ENCODE measurements around the gene SAFB. TPM values are rescaled to one million over a fixed set of nuclear protein-coding genes. Genes with fewer than 3 reads are reported as not detected.

SAFB gene
- total and polyA plus RNA-seq, 2 of the 13 experiments (the other 11 are each of a cell fraction or from before 2014, with no cell fraction given) = 21.0 to 28.4 TPM

DNA sequence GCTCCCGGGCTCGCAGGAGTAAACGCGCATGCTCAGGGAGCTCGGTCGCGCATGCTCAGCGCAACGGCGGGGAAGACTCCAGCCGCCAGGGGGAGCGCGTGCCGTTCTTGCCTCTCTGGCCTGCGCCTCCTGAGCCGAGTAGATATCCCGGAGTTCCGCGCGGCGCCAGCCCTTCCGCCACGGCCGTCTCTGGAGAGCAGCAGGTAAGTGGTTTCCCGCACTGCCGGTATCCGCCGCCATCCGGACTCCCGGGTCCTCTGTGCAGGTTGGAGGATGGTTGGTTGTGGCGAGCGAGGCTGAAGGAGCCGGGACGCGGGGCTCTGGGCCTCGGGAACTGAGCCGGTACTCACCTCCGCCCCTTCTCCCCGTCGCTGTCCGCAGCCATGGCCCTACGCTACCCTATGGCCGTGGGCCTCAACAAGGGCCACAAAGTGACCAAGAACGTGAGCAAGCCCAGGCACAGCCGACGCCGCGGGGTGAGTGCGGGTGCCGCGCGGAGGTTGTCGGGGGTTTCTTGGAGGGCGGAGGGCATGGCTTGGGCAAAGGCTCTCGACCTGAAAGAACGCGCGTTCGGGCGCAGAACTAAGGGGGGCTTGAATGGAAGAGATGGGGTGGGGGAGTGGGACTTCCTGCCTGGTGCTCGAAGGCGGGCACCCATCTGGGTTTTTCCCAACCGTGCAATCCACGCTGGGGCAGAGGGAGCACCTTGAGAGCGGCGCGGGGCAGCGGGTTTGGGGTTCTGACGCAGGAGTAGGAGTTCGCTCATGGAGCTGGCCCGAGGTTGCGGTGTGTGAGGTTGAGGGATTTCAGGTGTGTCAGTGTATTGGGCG is 67.5 kb downstream of the SAFB start, which contains the start of gene RPL36 (continued):
- no peak for TF ChIP-seq ZNF407 (CRISPR knock-in tag; IDR thresholded peaks at IDR 0.05; ENCODE audit: not compliant biosample characterization)
- TF ChIP-seq ZNF263 (CRISPR knock-in tag; IDR thresholded peaks at IDR 0.05) = peak; percentile 36; the same call in 1 of the 2 replicates
- peak; percentile 56; the same call in 1 of the 2 replicates for TF ChIP-seq HCFC1 (IDR thresholded peaks at IDR 0.05; ENCODE audit: low read depth, low read length)
- peak; percentile 93 for TF ChIP-seq UBTF (CRISPR knock-in tag; IDR thresholded peaks at IDR 0.05)
- TF ChIP-seq TOPORS (CRISPR knock-in tag; IDR thresholded peaks at IDR 0.05) = no peak
- no peak for TF ChIP-seq SP5 (CRISPR knock-in tag; IDR thresholded peaks at IDR 0.05; ENCODE audit: borderline replicate concordance, low read depth)
- peak; percentile 58 for TF ChIP-seq AHDC1 (CRISPR knock-in tag; IDR thresholded peaks at IDR 0.05; ENCODE audit: borderline replicate concordance)
- TF ChIP-seq PAF1 (CRISPR knock-in tag; IDR thresholded peaks at IDR 0.05) = no peak
- TF ChIP-seq MED8 (CRISPR knock-in tag; IDR thresholded peaks at IDR 0.05; ENCODE audit: insufficient replicate concordance) = no peak
- TF ChIP-seq SRSF9 (IDR thresholded peaks at IDR 0.05; ENCODE audit: borderline replicate concordance, insufficient read depth, low read depth, low read length, poor library complexity, severe bottlenecking) = no peak
